ENCODE results near the gene CPNE4. TPM values are rescaled to one million over a fixed set of nuclear protein-coding genes. Genes with fewer than 3 reads are reported as not detected.

The CPNE4 gene
- total RNA-seq, 2 donors from 2014 or later = not detected

DNA sequence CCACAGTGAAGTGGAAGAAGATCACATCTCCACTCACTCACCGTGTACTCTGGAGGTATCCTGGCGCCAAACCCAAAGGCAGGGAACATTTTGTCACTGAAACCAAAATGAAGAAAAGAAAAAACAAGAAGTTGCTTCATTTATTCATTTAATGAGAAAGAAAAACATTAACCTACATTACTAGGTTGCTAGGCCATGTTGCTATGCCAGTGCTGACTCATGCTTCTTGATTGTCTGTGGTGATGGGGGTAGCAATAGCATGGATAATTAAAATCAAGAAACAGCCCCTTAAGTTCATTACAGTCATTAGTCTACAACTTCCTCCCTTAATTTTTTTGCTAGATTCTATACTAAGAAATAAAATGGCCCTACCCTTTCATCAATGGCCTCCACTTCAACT, 479.4 kb downstream of the CPNE4 start:
- WGBS, 2 donors = 83 to 91% methylated on average over 2 of the region's 2 CpGs
- no peaks in the 10 kb centered on the region for H3K36me3 ChIP-seq (replicated peaks in 1 of 2; ENCODE audit: insufficient read depth in 1 of 2, low read depth in 2 of 2)
- H3K4me1 ChIP-seq = no peaks in the 10 kb centered on the region
- ATAC-seq = no peak
- H3K9me3 ChIP-seq = no peaks in the 10 kb centered on the region
- H3K27me3 ChIP-seq = no peaks in the 10 kb centered on the region
- intact Hi-C loops (cut with DNase I) = no loop called here
- no peak for DNase-seq
- H3K4me3 ChIP-seq = no peak overlapping the region
- no peak for TF ChIP-seq CTCF (IDR thresholded peaks at IDR 0.05)
- TF ChIP-seq POLR2A (IDR thresholded peaks at IDR 0.05) = no peak
- H3K27ac ChIP-seq = no peak overlapping the region

DNA sequence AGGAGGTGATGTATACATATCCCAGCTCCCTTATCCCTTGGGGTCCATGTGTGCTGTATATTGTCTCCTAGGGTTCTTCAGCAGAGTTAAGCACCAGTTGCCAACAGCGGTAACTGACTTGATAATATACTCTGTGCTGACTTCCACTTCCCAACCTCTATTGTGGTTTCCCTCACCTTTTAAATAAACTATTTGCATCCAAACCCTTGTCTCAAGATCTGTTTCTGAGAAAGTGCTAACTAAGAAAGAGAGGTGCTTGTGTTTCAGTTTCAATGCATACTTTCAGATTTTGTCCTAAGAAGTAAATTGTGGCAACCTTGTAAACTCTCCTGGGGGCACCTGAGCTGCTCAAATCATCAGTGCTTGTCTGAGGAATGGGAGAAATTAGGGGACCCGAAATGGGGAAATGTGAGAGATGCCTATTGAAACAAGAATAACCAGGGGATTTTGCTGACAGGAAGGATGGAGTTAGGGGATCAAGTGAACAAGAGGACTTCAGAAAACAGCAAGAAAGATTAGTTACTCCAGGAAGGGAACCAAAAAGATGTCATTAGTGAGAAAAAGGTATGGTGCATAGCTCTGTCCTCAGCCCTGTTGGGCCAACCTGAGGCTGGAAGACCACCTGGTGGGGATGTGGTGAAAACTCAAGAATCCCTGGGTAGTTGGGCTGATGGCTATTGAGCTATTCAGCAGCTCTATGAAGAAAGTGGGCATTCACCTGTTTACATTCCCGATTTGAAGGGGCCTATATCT, 481.1 kb downstream of the CPNE4 start:
- no peak for TF ChIP-seq CTCF (IDR thresholded peaks at IDR 0.05)
- TF ChIP-seq POLR2A (IDR thresholded peaks at IDR 0.05) = no peak
- intact Hi-C loops (cut with DNase I) = no loop called here
- H3K36me3 ChIP-seq (replicated peaks in 1 of 2; ENCODE audit: insufficient read depth in 1 of 2, low read depth in 2 of 2) = no peaks in the 10 kb centered on the region
- 70 to 72% methylated on average over 3 of the region's 3 CpGs for WGBS, 2 donors
- H3K4me1 ChIP-seq = no peaks in the 10 kb centered on the region
- DNase-seq (no peak), ATAC-seq (no peak)
- no peaks in the 10 kb centered on the region for H3K27me3 ChIP-seq
- H3K4me3 ChIP-seq = no peak overlapping the region
- H3K27ac ChIP-seq = no peak overlapping the region
- no peaks in the 10 kb centered on the region for H3K9me3 ChIP-seq

- intact Hi-C loops (cut with DNase I) = no loop called here
These were observed 483.1 kb downstream of the CPNE4 start for GRCh38 chr3:131551761-131552160.

GRCh38 chr3:131550562-131551465, 484.0 kb downstream of the CPNE4 start:
- H3K4me3 ChIP-seq = no peak overlapping the region
- intact Hi-C loops (cut with DNase I) = no loop called here
- H3K27ac ChIP-seq = no peak overlapping the region
- no peak for TF ChIP-seq POLR2A (IDR thresholded peaks at IDR 0.05)
- DNase-seq (no peak), ATAC-seq (no peak)
- 65 to 72% methylated on average over 4 of the region's 4 CpGs for WGBS, 2 donors
- no peaks in the 10 kb centered on the region for H3K27me3 ChIP-seq
- H3K36me3 ChIP-seq (replicated peaks in 1 of 2; ENCODE audit: insufficient read depth in 1 of 2, low read depth in 2 of 2) = no peaks in the 10 kb centered on the region
- no peaks in the 10 kb centered on the region for H3K4me1 ChIP-seq
- no peaks in the 10 kb centered on the region for H3K9me3 ChIP-seq

More at GRCh38 chr3:131551761-131552160, 483.1 kb downstream of the CPNE4 start:
- peak in 2 of 4 donors; percentile 2 to 9 for DNase-seq
- H3K4me1 ChIP-seq = no peaks in the 10 kb centered on the region
- no peak overlapping the region for H3K27ac ChIP-seq
- 22 to 28% methylated on average over 4 of the region's 4 CpGs for WGBS, 2 donors
- no peak overlapping the region for H3K4me3 ChIP-seq
- no peaks in the 10 kb centered on the region for H3K9me3 ChIP-seq
- no peaks in the 10 kb centered on the region for H3K36me3 ChIP-seq (replicated peaks in 1 of 2; ENCODE audit: insufficient read depth in 1 of 2, low read depth in 2 of 2)
- no peak for TF ChIP-seq POLR2A (IDR thresholded peaks at IDR 0.05)
- TF ChIP-seq CTCF (IDR thresholded peaks at IDR 0.05) = no peak
- no peaks in the 10 kb centered on the region for H3K27me3 ChIP-seq
- ATAC-seq = no peak

DNA sequence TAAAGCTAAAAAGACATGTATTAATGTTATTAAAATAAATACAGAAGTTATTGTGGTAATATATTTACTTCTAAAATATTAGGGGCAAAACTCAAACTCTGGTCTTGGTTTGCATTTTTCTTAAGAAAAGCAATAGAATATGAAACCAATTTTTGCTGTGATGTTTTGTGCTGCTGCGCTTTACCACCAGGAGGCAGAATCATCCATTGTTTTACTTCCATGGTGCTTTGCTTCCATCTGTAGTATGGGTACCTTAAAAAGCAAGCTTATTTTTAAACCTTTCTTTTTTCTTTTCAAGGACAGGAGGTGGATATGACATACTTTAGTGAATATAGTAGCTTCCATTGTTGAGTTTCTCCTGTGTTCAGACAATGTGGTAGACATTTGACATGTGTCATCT, 485.5 kb downstream of the CPNE4 start:
- no peak for DNase-seq
- no peak overlapping the region for H3K27ac ChIP-seq
- intact Hi-C loops (cut with DNase I) = no loop called here
- no peak overlapping the region for H3K4me3 ChIP-seq
- no peaks in the 10 kb centered on the region for H3K27me3 ChIP-seq
- WGBS, 2 donors = 85 to 87% methylated on average over 1 of the region's 1 CpG
- H3K36me3 ChIP-seq (replicated peaks in 1 of 2; ENCODE audit: insufficient read depth in 1 of 2, low read depth in 2 of 2) = no peaks in the 10 kb centered on the region
- H3K4me1 ChIP-seq = no peaks in the 10 kb centered on the region
- ATAC-seq = no peak
- TF ChIP-seq POLR2A (IDR thresholded peaks at IDR 0.05) (no peak), CTCF (IDR thresholded peaks at IDR 0.05) (no peak)
- no peaks in the 10 kb centered on the region for H3K9me3 ChIP-seq

All from body of pancreas (tissue), 4 donors.